Activated naive CD4-positive, alpha-beta T cell treated with anti-CD3 and anti-CD28 coated beads for 36 hours (primary cell): Measurements from ENCODE around the gene SPARCL1. TPM values are rescaled to one million over a fixed set of nuclear protein-coding genes. Genes with fewer than 3 reads are reported as not detected.
A peak's percentile ranks its signal among the peaks of the same experiment; 100 is the strongest.
"Not testable (repeated sequence)": the region's sequence is repeated elsewhere in the genome, so short reads cannot be mapped to it uniquely, and the experiment has no call there.

Source experiments
- CTCF ChIA-PET: fragments of 350-600 bp; sonication (Branson Sonifier 250); formaldehyde crosslinking; loops from one replicate; lab custom pipeline; 2021; ENCODE audit warnings: antibody characterized with exemption; lab: Charles Lee
- DNase-seq: peaks from one replicate; pipeline ENCODE4 v3.0.0-alpha.2; 2020
- H3K27ac Mint-ChIP-seq: one replicate; pipeline ENCODE4 v1.8.0; 2021; ENCODE audit warnings: mild to moderate bottlenecking, mixed read lengths
- H3K27me3 Mint-ChIP-seq: one replicate; pipeline ENCODE4 v1.8.0; 2021; ENCODE audit warnings: low read depth, mixed read lengths
- H3K36me3 Mint-ChIP-seq: one replicate; pipeline ENCODE4 v1.8.0; 2021; ENCODE audit warnings: low read depth, mixed read lengths
- H3K4me1 Mint-ChIP-seq: one replicate; pipeline ENCODE4 v1.8.0; 2021; ENCODE audit warnings: low read depth, mixed read lengths
- H3K4me3 Mint-ChIP-seq: one replicate; pipeline ENCODE4 v1.8.0; 2021; ENCODE audit warnings: mild to moderate bottlenecking, moderate library complexity, mixed read lengths
- H3K9me3 Mint-ChIP-seq: one replicate; pipeline ENCODE4 v1.8.0; 2021; ENCODE audit warnings: mixed read lengths
- intact Hi-C: fragments of 100-400 bp; cut with micrococcal nuclease; formaldehyde crosslinking; loops from one replicate; pipeline ENCODE4 v1.15.1; 2023
- total RNA-seq, 2 experiments: library from RNA; stranded (reverse); gene quantifications; one replicate each; pipeline ENCODE4 v1.2.3, GENCODE V29; 2021

SPARCL1 gene
- total RNA-seq: not detected

DNA sequence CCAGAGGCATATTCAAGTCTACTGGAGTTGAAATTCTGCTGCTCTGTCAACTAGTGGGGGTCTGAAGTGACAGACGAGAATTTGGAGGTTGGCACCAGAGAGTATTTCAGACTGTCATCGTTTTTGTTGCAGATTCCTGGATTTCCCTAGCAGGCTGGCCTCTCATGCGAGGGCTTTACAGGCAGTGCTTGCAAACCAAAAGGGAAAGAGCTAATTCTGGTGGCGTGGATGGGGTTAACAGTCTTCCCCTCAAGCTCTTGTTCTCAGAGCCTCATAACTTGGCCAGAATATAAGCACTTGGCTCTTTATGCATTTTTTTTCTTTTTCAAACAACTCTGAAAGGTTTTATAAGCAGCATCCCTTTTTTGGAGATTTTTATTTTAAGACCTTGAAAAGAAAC lies at the start of gene SPARCL1:
Gene SPARCL1 (minus strand): TSS at position 190 of the 400 bp plus-strand sequence. CDS start 29,802 bp downstream, outside the sequence.
- intact Hi-C loops: no loop called here
- Mint-ChIP-seq H3K9me3 (peaks cover 13% of the 10 kb centered on the region), H3K36me3 (peaks cover 2% of the 10 kb centered on the region), H3K27me3 (no peaks in the 10 kb centered on the region), H3K27ac (no peak within 1 kb of the TSS), H3K4me3 (no peak within 1 kb of the TSS), H3K4me1 (no peaks in the 10 kb centered on the region)
- CTCF ChIA-PET: interaction anchor here (0.6 kb wide), 1 partner anchor 939 kb away, joined by 3 read pairs; no protein-coding TSS in a partner anchor
- DNase-seq: no peak

DNA sequence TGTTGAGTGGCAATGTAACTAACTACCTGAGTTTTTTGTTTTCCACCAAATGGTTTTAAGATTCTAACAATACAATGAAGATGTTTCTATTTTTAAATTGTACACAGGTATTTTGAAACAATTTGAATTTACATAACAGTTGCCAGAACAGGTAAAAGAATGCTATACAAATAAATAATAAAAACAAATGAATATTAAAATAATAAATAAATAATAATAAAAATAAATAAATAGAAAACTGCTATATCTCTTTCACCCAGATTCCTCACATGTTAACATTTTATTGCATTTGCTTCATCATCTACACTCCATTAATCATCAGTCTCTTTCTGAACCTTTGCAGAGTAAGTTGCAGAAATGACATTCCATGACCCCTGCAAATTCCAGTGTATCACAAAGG lies 46.8 kb upstream of the SPARCL1 start:
- Mint-ChIP-seq H3K36me3 (no peaks in the 10 kb centered on the region), H3K9me3 (peaks cover 2% of the 10 kb centered on the region), H3K27me3 (peaks cover 10% of the 10 kb centered on the region), H3K27ac (no peak overlapping the region), H3K4me1 (no peaks in the 10 kb centered on the region), H3K4me3 (no peak overlapping the region)
- no peak for DNase-seq
- intact Hi-C loops: no loop called here
- CTCF ChIA-PET: no interaction called here

DNA sequence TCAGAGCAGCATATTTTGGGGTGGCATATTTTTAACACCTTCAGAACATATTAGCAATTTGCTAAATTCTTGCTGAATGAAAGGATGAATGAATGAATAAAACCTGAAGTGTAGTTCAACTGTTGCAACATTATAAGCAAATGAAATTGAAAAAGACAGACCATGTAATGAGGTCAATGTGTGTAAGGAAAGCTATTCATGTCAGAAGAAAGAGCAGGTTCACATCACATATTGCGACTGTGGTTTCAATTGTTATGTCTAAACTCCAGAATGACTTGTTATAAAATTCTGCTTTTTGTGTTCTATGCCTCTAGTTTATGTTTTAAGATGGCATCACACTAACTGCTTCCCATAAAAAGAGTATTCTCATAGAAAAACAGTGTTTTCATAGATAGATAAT lies 46.2 kb upstream of the SPARCL1 start:
- Mint-ChIP-seq H3K4me3 (no peak overlapping the region), H3K4me1 (no peaks in the 10 kb centered on the region), H3K36me3 (no peaks in the 10 kb centered on the region), H3K27ac (no peak overlapping the region), H3K27me3 (peaks cover 10% of the 10 kb centered on the region), H3K9me3 (peaks cover 2% of the 10 kb centered on the region)
- DNase-seq: no peak
- CTCF ChIA-PET: no interaction called here
- intact Hi-C loops: no loop called here

DNA sequence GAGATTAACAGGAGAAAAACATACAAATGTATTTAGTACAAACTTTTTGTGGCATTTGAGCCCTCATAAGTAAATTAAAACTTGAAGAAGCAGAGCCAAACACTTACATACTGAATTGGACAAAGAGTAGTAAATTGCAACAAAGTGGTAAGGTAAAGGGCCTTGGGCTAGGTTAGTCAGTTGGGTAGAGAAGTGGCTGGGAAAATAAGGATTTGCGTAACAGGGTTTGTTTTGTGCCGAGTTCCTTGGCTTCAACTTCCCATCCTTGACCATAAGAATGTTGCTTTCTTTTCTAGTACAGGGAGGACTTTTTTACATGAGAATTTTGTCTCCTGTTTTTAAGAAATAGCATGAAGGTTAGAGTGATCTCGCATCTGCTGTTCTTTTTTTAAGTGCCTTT lies 45.8 kb upstream of the SPARCL1 start:
- intact Hi-C loops: no loop called here
- Mint-ChIP-seq H3K4me1 (no peaks in the 10 kb centered on the region), H3K4me3 (no peak overlapping the region), H3K27me3 (peaks cover 10% of the 10 kb centered on the region), H3K27ac (no peak overlapping the region), H3K36me3 (no peaks in the 10 kb centered on the region), H3K9me3 (peaks cover 2% of the 10 kb centered on the region)
- CTCF ChIA-PET: no interaction called here
- no peak for DNase-seq

DNA sequence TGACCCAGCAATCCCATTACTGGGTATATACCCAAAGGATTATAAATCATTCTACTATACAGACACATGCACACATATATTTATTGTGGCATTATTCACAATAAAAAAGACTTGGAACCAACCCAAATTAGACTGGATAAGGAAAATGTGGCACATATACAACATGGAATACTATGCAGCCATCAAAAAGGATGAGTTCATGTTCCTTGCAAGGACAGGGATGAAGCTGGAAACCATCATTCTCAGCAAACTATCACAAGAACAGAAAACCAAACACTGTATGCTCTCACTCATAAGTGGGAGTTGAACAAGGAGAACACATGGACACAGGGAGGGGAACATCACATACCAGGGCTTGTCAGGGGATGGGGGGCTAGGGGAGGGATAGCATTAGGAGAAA lies 45.2 kb upstream of the SPARCL1 start:
- CTCF ChIA-PET, H3K27ac Mint-ChIP-seq, H3K4me3 Mint-ChIP-seq, H3K9me3 Mint-ChIP-seq, H3K36me3 Mint-ChIP-seq, H3K4me1 Mint-ChIP-seq, intact Hi-C loops, DNase-seq: not testable (repeated sequence)
- peaks cover 10% of the 10 kb centered on the region for H3K27me3 Mint-ChIP-seq

DNA sequence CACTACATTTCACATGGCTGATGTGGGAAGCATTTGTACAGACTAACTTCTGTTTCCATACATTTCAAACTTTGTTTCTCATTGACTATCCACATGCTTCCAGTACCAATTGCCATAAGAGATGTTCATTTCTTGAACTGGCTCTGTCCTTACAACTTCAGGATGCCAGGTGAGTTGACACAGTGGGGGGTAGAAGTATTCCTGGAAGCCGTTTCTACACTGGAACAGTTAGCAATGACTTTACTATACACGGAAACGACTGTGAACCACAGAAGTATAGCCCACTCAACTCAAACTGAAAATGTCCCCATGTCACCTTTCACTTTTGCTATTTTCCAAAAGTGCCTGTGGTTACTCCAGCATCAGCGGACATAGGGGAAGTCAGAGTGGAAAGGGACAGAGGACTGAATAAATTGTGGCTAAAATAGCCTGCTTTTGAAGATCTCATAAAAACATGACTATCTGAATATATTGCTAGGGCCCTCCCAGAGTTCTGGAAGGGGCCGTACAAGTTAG lies 41.2 kb upstream of the SPARCL1 start:
- H3K27ac Mint-ChIP-seq: no peak overlapping the region
- CTCF ChIA-PET: no interaction called here
- no peak overlapping the region for H3K4me3 Mint-ChIP-seq
- DNase-seq: no peak
- intact Hi-C loops: no loop called here
- no peaks in the 10 kb centered on the region for H3K4me1 Mint-ChIP-seq
- H3K36me3 Mint-ChIP-seq: no peaks in the 10 kb centered on the region
- peaks cover 2% of the 10 kb centered on the region for H3K9me3 Mint-ChIP-seq
- H3K27me3 Mint-ChIP-seq: peaks cover 8% of the 10 kb centered on the region

DNA sequence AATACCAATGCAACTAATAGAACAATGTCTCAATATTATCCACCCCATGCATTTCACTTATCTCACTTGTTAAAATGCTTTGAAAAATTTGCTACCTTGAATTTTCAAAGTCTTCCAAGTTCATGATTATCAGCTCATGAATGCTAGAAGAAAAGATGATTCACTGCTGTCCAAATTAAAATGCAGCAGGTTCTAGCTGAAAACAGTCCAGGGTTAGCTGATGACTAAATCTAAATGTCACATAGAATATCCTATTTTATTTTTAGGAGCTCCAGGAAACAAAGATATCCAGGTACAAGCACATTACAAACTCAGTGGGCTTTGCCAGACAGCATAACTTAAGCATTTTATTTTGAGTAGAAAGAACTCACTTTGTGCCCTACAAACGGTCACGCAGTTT lies 38.0 kb upstream of the SPARCL1 start:
- intact Hi-C loops: no loop called here
- Mint-ChIP-seq H3K27me3 (peaks cover 6% of the 10 kb centered on the region), H3K9me3 (no peaks in the 10 kb centered on the region), H3K27ac (no peak overlapping the region), H3K4me3 (no peak overlapping the region), H3K36me3 (no peaks in the 10 kb centered on the region), H3K4me1 (no peaks in the 10 kb centered on the region)
- CTCF ChIA-PET: no interaction called here
- DNase-seq: no peak

- H3K27ac Mint-ChIP-seq: no peak overlapping the region
- intact Hi-C loops: no loop called here
- no peaks in the 10 kb centered on the region for H3K4me1 Mint-ChIP-seq
- CTCF ChIA-PET: no interaction called here
- no peaks in the 10 kb centered on the region for H3K27me3 Mint-ChIP-seq
- H3K9me3 Mint-ChIP-seq: no peaks in the 10 kb centered on the region
- no peak for DNase-seq
- H3K36me3 Mint-ChIP-seq: no peaks in the 10 kb centered on the region
- H3K4me3 Mint-ChIP-seq: no peak overlapping the region
These were observed 37.1 kb upstream of the SPARCL1 start for GRCh38 chr4:87566276-87566675.

- H3K36me3 Mint-ChIP-seq: no peaks in the 10 kb centered on the region
- no peaks in the 10 kb centered on the region for H3K9me3 Mint-ChIP-seq
- intact Hi-C loops: no loop called here
- CTCF ChIA-PET: no interaction called here
- H3K27ac Mint-ChIP-seq: no peak overlapping the region
- peaks cover 4% of the 10 kb centered on the region for H3K4me1 Mint-ChIP-seq
- no peaks in the 10 kb centered on the region for H3K27me3 Mint-ChIP-seq
- H3K4me3 Mint-ChIP-seq: no peak overlapping the region
- DNase-seq: no peak
These were observed 36.6 kb upstream of the SPARCL1 start for GRCh38 chr4:87565746-87566145.

- intact Hi-C loops: no loop called here
- CTCF ChIA-PET: no interaction called here
- peaks cover 16% of the 10 kb centered on the region for H3K4me1 Mint-ChIP-seq
- H3K4me3 Mint-ChIP-seq: no peak overlapping the region
- H3K27me3 Mint-ChIP-seq: no peaks in the 10 kb centered on the region
- no peaks in the 10 kb centered on the region for H3K9me3 Mint-ChIP-seq
- no peak for DNase-seq
- H3K27ac Mint-ChIP-seq: no peak overlapping the region
- H3K36me3 Mint-ChIP-seq: no peaks in the 10 kb centered on the region
These were observed 31.6 kb upstream of the SPARCL1 start for GRCh38 chr4:87560802-87561201.

- H3K9me3 Mint-ChIP-seq: no peaks in the 10 kb centered on the region
- H3K27ac Mint-ChIP-seq: peak overlapping the region; percentile 24
- intact Hi-C loops: no loop called here
- H3K4me1 Mint-ChIP-seq: peaks cover 16% of the 10 kb centered on the region
- no peak overlapping the region for H3K4me3 Mint-ChIP-seq
- CTCF ChIA-PET: interaction anchor here (0.6 kb wide), 1 partner anchor 67 kb away, joined by 5 read pairs; no protein-coding TSS in a partner anchor
- peak; percentile 73 for DNase-seq
- H3K27me3 Mint-ChIP-seq: no peaks in the 10 kb centered on the region
- H3K36me3 Mint-ChIP-seq: no peaks in the 10 kb centered on the region
These were observed 30.1 kb upstream of the SPARCL1 start for GRCh38 chr4:87559090-87559837.

DNA sequence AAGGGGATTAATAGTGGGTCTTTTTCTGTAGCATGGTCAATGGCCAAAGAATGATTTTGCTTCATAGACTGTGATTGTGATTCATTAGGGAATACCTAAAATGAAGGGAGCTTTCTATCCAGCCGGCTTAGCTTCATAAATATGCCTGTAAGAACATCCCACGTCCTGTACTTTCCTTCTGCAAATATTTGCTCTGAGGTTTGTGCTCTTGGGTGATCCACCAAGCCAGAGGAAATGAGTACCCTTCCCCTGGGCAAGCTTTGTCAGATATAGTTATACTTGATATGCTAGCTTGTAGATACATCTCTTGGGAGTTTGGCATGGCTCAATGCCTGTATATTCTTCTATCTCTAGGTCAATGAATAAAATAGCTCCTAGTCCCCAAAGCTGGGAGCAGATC lies 28.2 kb upstream of the SPARCL1 start:
- Mint-ChIP-seq H3K27ac (no peak overlapping the region), H3K27me3 (no peaks in the 10 kb centered on the region), H3K4me3 (no peak overlapping the region), H3K4me1 (peaks cover 16% of the 10 kb centered on the region), H3K36me3 (no peaks in the 10 kb centered on the region), H3K9me3 (no peaks in the 10 kb centered on the region)
- no peak for DNase-seq
- CTCF ChIA-PET: no interaction called here
- intact Hi-C loops: no loop called here
